Lung (tissue), 12 donors: ENCODE measurements around the gene RINL. TPM values are rescaled to one million over a fixed set of nuclear protein-coding genes. Genes with fewer than 3 reads are reported as not detected.

Experiments
- ATAC-seq: fragments of 200-7000 bp; cut with Tn5 transposase; one replicate; pipeline ENCODE4 v1.9.1; 2020; ENCODE audit warnings: moderate number of reproducible peaks; ENCODE audit not compliant: insufficient read depth, low FRiP score
- DNase-seq, 3 donors: peaks; one replicate each; pipeline ENCODE4 v3.0.0-alpha.2; 2013 to 2017
- H3K27ac ChIP-seq, 2 donors: one replicate each; pipeline ENCODE4 v1.5.1; 2013; ENCODE audit warnings: mild to moderate bottlenecking in 2 of 2, moderate library complexity in 2 of 2, control low read depth in 1 of 2, inconsistent platforms in 1 of 2, low read depth in 1 of 2, low read length in 1 of 2
- H3K27me3 ChIP-seq, 3 donors: one replicate each; pipeline ENCODE4 v1.5.1; 2013; ENCODE audit warnings: low read length in 2 of 3; ENCODE audit not compliant: control insufficient read depth in 3 of 3, insufficient read depth in 3 of 3
- H3K36me3 ChIP-seq, 4 donors: one replicate each; pipeline ENCODE4 v1.5.1; 2013; ENCODE audit warnings: low read length in 4 of 4, mild to moderate bottlenecking in 1 of 4, moderate library complexity in 1 of 4; ENCODE audit not compliant: control insufficient read depth in 4 of 4, insufficient read depth in 4 of 4
- H3K4me1 ChIP-seq, 5 donors: one replicate each; pipeline ENCODE4 v1.5.1; 2013; ENCODE audit warnings: low read length in 5 of 5, mild to moderate bottlenecking in 2 of 5, moderate library complexity in 1 of 5; ENCODE audit not compliant: control insufficient read depth in 5 of 5, insufficient read depth in 5 of 5
- H3K4me3 ChIP-seq: one replicate; pipeline ENCODE4 v1.5.1; 2013; ENCODE audit warnings: mild to moderate bottlenecking, control low read depth, moderate library complexity
- H3K9ac ChIP-seq, 2 donors: one replicate each; pipeline ENCODE4 v1.5.1; 2013; ENCODE audit warnings: low read length in 2 of 2, control low read depth in 1 of 2; ENCODE audit not compliant: insufficient read depth in 1 of 2
- H3K9me3 ChIP-seq, 4 donors: one replicate each; pipeline ENCODE4 v1.5.1; 2013; ENCODE audit warnings: low read length in 3 of 4, mild to moderate bottlenecking in 1 of 4, moderate library complexity in 1 of 4; ENCODE audit not compliant: control insufficient read depth in 4 of 4, insufficient read depth in 3 of 4
- WGBS, 2 donors: extraction: QIAGEN DNeasy Blood & Tissue Kit; methylation state at CpG; one replicate each; pipeline ENCODE4 v1.1.7; 2013; 5-methylcytosine and 5-hydroxymethylcytosine counted together
- polyA plus RNA-seq, 2 donors: library from polyadenylated mRNA; stranded (reverse); fragments of 200-250 nt; gene quantifications; one replicate each; pipeline ENCODE4 v1.2.1, GENCODE V29; 2013
- total RNA-seq, 2 donors: library from RNA; depleted of rRNA in 1 of 2; stranded (reverse); fragments of >200 nt in 1 of 2; gene quantifications; one replicate each; pipeline ENCODE4 v1.2.1, GENCODE V29; 2014 to 2021
- TF ChIP-seq, protein P1 (sequence below): IDR thresholded peaks from 2 replicates; pipeline ENCODE4 v1.5.1; 2012; ENCODE audit warnings: mild to moderate bottlenecking; ENCODE audit errors: control extremely low read depth, extremely low read depth
- donor health status: control.
- donor health status: control.
- donor health status: Bipolar disorder and iron deficiency.
- donor health status: healthy.
- donor health status: DM: yes; HTN: yes; CAD: no.

RINL gene
- total and polyA plus RNA-seq, 4 donors = 7.0 to 24.0 (median 15.4) TPM

DNA sequence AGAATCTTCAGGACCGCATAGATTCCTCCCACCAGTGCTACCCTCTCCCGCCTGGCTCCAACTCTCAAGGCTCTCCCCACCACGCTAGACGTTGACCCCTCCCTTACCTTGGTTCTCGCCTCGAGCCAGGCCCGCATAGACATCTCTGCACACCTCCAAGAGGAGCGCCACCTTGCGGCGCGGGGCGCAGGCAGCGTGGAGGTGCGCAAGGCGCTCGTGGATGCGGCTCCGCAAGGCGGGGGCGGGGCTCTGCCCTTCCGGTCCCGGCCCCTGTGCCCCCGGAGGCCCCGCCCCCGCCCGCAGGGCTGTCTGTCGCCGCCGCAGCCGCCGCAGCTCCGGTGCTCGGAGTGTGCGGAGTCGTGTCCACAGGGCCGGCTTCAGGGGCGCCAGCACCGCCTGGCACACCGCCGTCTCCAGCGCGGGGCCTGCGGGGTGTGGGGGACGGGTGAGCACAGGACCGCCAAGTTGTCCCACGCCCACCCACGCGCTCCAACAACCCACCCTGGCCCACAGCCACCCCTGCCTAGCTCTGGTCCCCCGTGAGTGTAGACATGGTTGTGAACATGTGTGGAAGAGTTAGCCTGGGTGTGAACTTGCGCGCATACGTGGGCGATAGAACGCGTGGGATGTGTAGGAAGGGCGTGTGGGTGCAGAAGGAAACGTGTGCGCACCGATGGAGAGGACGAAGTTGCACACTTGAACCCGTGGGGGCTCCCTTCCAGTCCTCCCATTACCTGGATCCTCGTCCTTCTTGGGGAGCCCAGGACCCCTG is 8.1 kb downstream of the RINL start:
- H3K36me3 ChIP-seq = no peaks in the 10 kb centered on the region
- peak overlapping the region; percentile 46 to 53 for H3K9ac ChIP-seq
- H3K4me1 ChIP-seq = peaks cover 0 to 12% (median 5%) of the 10 kb centered on the region in 5 donors
- H3K9me3 ChIP-seq = no peaks in the 10 kb centered on the region
- peak overlapping the region in 1 of 2 donors; percentile 37 for H3K27ac ChIP-seq
- DNase-seq = peak; percentile 62 to 75 (median 67)
- no peaks in the 10 kb centered on the region for H3K27me3 ChIP-seq
- 17 to 22% methylated on average over 54 to 62 of the region's 62 CpGs for WGBS, 2 donors
- TF ChIP-seq, protein P1, sequence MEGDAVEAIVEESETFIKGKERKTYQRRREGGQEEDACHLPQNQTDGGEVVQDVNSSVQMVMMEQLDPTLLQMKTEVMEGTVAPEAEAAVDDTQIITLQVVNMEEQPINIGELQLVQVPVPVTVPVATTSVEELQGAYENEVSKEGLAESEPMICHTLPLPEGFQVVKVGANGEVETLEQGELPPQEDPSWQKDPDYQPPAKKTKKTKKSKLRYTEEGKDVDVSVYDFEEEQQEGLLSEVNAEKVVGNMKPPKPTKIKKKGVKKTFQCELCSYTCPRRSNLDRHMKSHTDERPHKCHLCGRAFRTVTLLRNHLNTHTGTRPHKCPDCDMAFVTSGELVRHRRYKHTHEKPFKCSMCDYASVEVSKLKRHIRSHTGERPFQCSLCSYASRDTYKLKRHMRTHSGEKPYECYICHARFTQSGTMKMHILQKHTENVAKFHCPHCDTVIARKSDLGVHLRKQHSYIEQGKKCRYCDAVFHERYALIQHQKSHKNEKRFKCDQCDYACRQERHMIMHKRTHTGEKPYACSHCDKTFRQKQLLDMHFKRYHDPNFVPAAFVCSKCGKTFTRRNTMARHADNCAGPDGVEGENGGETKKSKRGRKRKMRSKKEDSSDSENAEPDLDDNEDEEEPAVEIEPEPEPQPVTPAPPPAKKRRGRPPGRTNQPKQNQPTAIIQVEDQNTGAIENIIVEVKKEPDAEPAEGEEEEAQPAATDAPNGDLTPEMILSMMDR = peak; percentile 85
- peak; percentile 89 for ATAC-seq
- H3K4me3 ChIP-seq = peak overlapping the region; percentile 15

DNA sequence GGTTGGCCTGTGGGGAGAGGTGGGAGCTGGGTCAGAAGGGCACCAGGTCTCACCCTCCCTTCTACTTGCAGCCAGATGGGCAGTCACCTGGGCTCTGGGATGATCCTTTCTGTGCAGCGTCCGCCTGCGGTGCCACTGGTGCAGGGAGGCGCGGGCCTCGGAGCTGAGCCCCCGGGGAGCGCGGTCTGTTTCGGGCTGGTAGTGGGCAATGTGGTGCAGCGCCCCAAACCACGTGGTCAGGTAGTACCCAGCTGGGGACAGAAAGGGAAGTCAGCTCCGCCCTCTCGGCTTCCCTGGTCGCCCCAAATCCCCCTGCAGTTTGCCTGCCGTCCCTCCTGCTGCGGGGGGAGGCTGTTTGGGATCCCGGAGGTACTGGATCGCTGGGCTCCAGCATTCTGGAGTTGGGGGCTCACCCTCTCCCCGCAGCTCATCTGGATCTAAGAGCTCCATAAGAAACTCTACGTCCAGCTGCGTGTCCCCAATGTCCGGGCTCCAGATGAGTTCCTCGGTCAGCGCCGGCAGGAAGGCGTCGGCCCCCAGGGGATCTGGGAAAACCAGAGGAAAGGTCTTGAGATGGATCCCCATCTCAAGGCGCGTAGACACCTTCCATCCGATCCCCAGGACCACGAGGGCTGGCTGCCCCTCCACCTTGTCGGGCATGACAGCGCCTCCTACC is 8.8 kb downstream of the RINL start:
- Histone ChIP-seq H3K27ac (no peak overlapping the region), H3K9ac (peak overlapping the region; percentile 46 to 53), H3K4me1 (peaks cover 0 to 12% (median 5%) of the 10 kb centered on the region in 5 donors), H3K9me3 (no peaks in the 10 kb centered on the region), H3K36me3 (no peaks in the 10 kb centered on the region), H3K27me3 (no peaks in the 10 kb centered on the region), H3K4me3 (peak overlapping the region; percentile 15)
- ATAC-seq (peak; percentile 10), DNase-seq (peak in 1 of 3 donors; percentile 28)
- WGBS, 2 donors = 4 to 17% methylated on average over 31 to 34 of the region's 34 CpGs
- TF ChIP-seq, protein P1 = no peak

DNA sequence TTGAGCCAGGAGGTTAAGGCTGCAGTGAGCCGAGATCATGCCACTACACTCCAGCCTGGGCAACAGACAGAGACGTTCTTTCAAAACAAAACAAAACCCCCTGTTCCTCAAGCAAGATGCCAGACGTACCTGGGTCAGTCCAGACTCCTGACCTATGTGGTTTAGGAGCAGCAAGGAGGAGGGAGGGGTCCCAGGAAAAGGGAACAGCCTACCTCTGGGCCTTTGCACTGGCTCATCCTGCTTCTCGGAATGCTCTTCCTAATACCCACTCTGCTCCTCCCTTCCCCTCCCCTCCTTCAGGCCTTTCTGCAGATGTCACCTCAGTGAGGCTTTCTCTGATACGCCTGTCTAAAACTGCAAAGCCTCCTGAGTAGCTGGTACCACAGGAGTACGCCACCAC is 9.5 kb downstream of the RINL start:
- Histone ChIP-seq H3K4me1 (peaks cover 0 to 12% (median 5%) of the 10 kb centered on the region in 5 donors), H3K27me3 (no peaks in the 10 kb centered on the region), H3K4me3 (no peak overlapping the region), H3K9ac (no peak overlapping the region), H3K9me3 (no peaks in the 10 kb centered on the region), H3K36me3 (no peaks in the 10 kb centered on the region), H3K27ac (no peak overlapping the region)
- WGBS, 2 donors = 92 to 94% methylated on average over 6 of the region's 6 CpGs
- DNase-seq (no peak), ATAC-seq (no peak)
- TF ChIP-seq, protein P1 = no peak
